Measurements from ENCODE around the gene PRDX5.

The PRDX5 gene

GRCh38 chr11:64295760-64296159, 22.2 kb upstream of the PRDX5 start:
- H4K20me1 ChIP-seq (ENCODE audit: insufficient read depth, low read length, poor library complexity, severe bottlenecking) = no peaks in the 10 kb centered on the region
- no peak overlapping the region for H3K9ac ChIP-seq (ENCODE audit: low read depth, low read length, poor library complexity, severe bottlenecking)

DNA sequence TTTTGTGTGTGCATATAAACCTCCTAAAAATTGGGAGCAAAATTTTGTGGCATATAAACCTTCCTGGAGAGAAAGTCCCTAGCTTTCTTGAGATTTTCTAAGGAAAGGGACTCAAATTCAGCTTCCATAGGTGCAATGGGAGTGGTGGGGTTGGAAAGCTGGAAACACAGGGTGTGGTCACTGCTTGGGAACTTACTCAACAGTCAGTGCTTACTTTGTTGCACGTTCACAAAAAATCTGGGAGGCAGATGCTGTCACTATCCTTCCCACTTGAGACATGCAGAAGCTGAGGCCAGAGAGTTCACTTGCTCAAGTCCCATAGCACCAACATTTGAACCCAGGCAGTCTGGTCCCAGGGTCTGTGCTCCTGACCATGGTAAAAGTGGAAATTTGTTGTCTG, 21.7 kb upstream of the PRDX5 start:
- H3K9me2 ChIP-seq (replicated peaks; ENCODE audit: low read depth, low read length) = no peaks in the 10 kb centered on the region
- TF ChIP-seq, protein P1, sequence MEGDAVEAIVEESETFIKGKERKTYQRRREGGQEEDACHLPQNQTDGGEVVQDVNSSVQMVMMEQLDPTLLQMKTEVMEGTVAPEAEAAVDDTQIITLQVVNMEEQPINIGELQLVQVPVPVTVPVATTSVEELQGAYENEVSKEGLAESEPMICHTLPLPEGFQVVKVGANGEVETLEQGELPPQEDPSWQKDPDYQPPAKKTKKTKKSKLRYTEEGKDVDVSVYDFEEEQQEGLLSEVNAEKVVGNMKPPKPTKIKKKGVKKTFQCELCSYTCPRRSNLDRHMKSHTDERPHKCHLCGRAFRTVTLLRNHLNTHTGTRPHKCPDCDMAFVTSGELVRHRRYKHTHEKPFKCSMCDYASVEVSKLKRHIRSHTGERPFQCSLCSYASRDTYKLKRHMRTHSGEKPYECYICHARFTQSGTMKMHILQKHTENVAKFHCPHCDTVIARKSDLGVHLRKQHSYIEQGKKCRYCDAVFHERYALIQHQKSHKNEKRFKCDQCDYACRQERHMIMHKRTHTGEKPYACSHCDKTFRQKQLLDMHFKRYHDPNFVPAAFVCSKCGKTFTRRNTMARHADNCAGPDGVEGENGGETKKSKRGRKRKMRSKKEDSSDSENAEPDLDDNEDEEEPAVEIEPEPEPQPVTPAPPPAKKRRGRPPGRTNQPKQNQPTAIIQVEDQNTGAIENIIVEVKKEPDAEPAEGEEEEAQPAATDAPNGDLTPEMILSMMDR (conservative IDR thresholded peaks at IDR 0.05; ENCODE audit: low read length) = no peak
- no peak for TF ChIP-seq EZH2phosphoT487 (IDR thresholded peaks at IDR 0.05; ENCODE audit: borderline replicate concordance)
- H3K9ac ChIP-seq (ENCODE audit: low read depth, low read length, poor library complexity, severe bottlenecking) = no peak overlapping the region
- H4K20me1 ChIP-seq (ENCODE audit: insufficient read depth, low read length, poor library complexity, severe bottlenecking) = no peaks in the 10 kb centered on the region
- no peak overlapping the region for H2AFZ ChIP-seq (ENCODE audit: low read length)
- H3F3A ChIP-seq (ENCODE audit: low read depth) = no peaks in the 10 kb centered on the region
- H3K9me3 ChIP-seq (ENCODE audit: insufficient read depth, low read depth, low read length) = no peaks in the 10 kb centered on the region
- H3K4me2 ChIP-seq (ENCODE audit: low read depth, low read length, poor library complexity, severe bottlenecking) = no peak overlapping the region
- peaks cover 5% of the 10 kb centered on the region for H3K27me3 ChIP-seq (ENCODE audit: insufficient read depth, low read length, poor library complexity, severe bottlenecking)
- H3K79me2 ChIP-seq (ENCODE audit: insufficient read depth, low read length) = no peaks in the 10 kb centered on the region
- H3K4me1 ChIP-seq (ENCODE audit: insufficient read depth, low read length, poor library complexity, severe bottlenecking) = peaks cover 6% of the 10 kb centered on the region
- no peaks in the 10 kb centered on the region for H3K36me3 ChIP-seq (ENCODE audit: insufficient read depth, low read length)
- H3K4me3 ChIP-seq (ENCODE audit: low read length, poor library complexity, severe bottlenecking) = no peak overlapping the region

More at GRCh38 chr11:64295760-64296159, 22.2 kb upstream of the PRDX5 start:
- Histone ChIP-seq H3K36me3 (ENCODE audit: insufficient read depth, low read length) (no peaks in the 10 kb centered on the region), H3K4me1 (ENCODE audit: insufficient read depth, low read length, poor library complexity, severe bottlenecking) (peaks cover 4% of the 10 kb centered on the region), H3K27me3 (ENCODE audit: insufficient read depth, low read length, poor library complexity, severe bottlenecking) (peaks cover 5% of the 10 kb centered on the region), H3K9me3 (ENCODE audit: insufficient read depth, low read depth, low read length) (no peaks in the 10 kb centered on the region), H3K79me2 (ENCODE audit: insufficient read depth, low read length) (no peaks in the 10 kb centered on the region), H3F3A (ENCODE audit: low read depth) (no peaks in the 10 kb centered on the region), H3K4me2 (ENCODE audit: low read depth, low read length, poor library complexity, severe bottlenecking) (no peak overlapping the region), H3K9me2 (replicated peaks; ENCODE audit: low read depth, low read length) (no peaks in the 10 kb centered on the region), H3K4me3 (ENCODE audit: low read length, poor library complexity, severe bottlenecking) (no peak overlapping the region), H2AFZ (ENCODE audit: low read length) (no peak overlapping the region)
- TF ChIP-seq EZH2phosphoT487 (IDR thresholded peaks at IDR 0.05; ENCODE audit: borderline replicate concordance) = no peak
- TF ChIP-seq, protein P1 (conservative IDR thresholded peaks at IDR 0.05; ENCODE audit: low read length) = no peak

GRCh38 chr11:64296830-64297698, 20.9 kb upstream of the PRDX5 start:
- no peak overlapping the region for H2AFZ ChIP-seq (ENCODE audit: low read length)
- no peaks in the 10 kb centered on the region for H3K9me3 ChIP-seq (ENCODE audit: insufficient read depth, low read depth, low read length)
- peaks cover 6% of the 10 kb centered on the region for H3K4me1 ChIP-seq (ENCODE audit: insufficient read depth, low read length, poor library complexity, severe bottlenecking)
- H3K9ac ChIP-seq (ENCODE audit: low read depth, low read length, poor library complexity, severe bottlenecking) = no peak overlapping the region
- no peak overlapping the region for H3K4me2 ChIP-seq (ENCODE audit: low read depth, low read length, poor library complexity, severe bottlenecking)
- peaks cover 5% of the 10 kb centered on the region for H3K27me3 ChIP-seq (ENCODE audit: insufficient read depth, low read length, poor library complexity, severe bottlenecking)
- no peak overlapping the region for H3K4me3 ChIP-seq (ENCODE audit: low read length, poor library complexity, severe bottlenecking)
- H3F3A ChIP-seq (ENCODE audit: low read depth) = no peaks in the 10 kb centered on the region
- no peaks in the 10 kb centered on the region for H4K20me1 ChIP-seq (ENCODE audit: insufficient read depth, low read length, poor library complexity, severe bottlenecking)
- no peaks in the 10 kb centered on the region for H3K9me2 ChIP-seq (replicated peaks; ENCODE audit: low read depth, low read length)
- no peaks in the 10 kb centered on the region for H3K36me3 ChIP-seq (ENCODE audit: insufficient read depth, low read length)
- H3K79me2 ChIP-seq (ENCODE audit: insufficient read depth, low read length) = no peaks in the 10 kb centered on the region
- no peak for TF ChIP-seq EZH2phosphoT487 (IDR thresholded peaks at IDR 0.05; ENCODE audit: borderline replicate concordance)
- TF ChIP-seq, protein P1 (conservative IDR thresholded peaks at IDR 0.05; ENCODE audit: low read length) = no peak
